GM12878 (cell line): ENCODE data around the gene MCFD2. TPM values are rescaled to one million over a fixed set of nuclear protein-coding genes. Genes with fewer than 3 reads are reported as not detected.

Experiments
- ATAC-seq: fragments of 200-7000 bp; cut with Tn5 transposase; 3 replicates; pipeline ENCODE4 v1.9.1; 2020; ENCODE audit warnings: mild to moderate bottlenecking, moderate library complexity
- BruUV-seq: library from RNA; stranded (reverse); fragments of 400-500 nt; replicated peaks from 2 replicates; lab custom pipeline; 2021; lab: Mats Ljungman, UMichigan
- CTCF ChIA-PET: fragments of 300-600 bp; sonication (Branson Sonifier 250); formaldehyde crosslinking; extraction: SDS; loops from one replicate; lab custom pipeline; 2021; ENCODE audit warnings: inconsistent platforms; lab: Yijun Ruan, JAX
- POLR2A ChIA-PET: fragments of 350-600 bp; formaldehyde crosslinking; extraction: SDS; loops from one replicate; lab custom pipeline; 2021; ENCODE audit warnings: inconsistent platforms; lab: Charles Lee
- RAD21 ChIA-PET: fragments of 300-600 bp; sonication (Branson Sonifier 250); formaldehyde crosslinking; loops from one replicate; lab custom pipeline; 2023; ENCODE audit warnings: antibody characterized with exemption; ENCODE audit not compliant: unreplicated experiment; lab: Charles Lee
- SMC1A ChIA-PET: fragments of 300-600 bp; sonication (Branson Sonifier 250); formaldehyde crosslinking; loops from one replicate; lab custom pipeline; 2023; ENCODE audit not compliant: unreplicated experiment, uncharacterized antibody; lab: Charles Lee
- DNase-seq: peaks from one replicate; pipeline ENCODE4 v3.0.0-alpha.2; 2011; ENCODE audit warnings: low read depth, low spot score
- FAIRE-seq: peaks from 3 replicates; lab custom pipeline; 2011; peaks lifted over from hg19 to GRCh38; lab: Jason Lieb, UNC
- H2AFZ ChIP-seq: 2 replicates; pipeline ENCODE4 v1.6.0; 2011; ENCODE audit warnings: low read depth, low read length, control low read depth; ENCODE audit not compliant: control insufficient read depth
- H3K27ac ChIP-seq: 2 replicates; pipeline ENCODE4 v1.5.1; 2011; ENCODE audit warnings: control low read depth; ENCODE audit not compliant: control insufficient read depth, insufficient read depth
- H3K27me3 ChIP-seq, 2 experiments: replicated peaks in 1 of 2; 2 replicates each; pipeline versions ENCODE4 v1.6.0 to v1.6.1; 2011; ENCODE audit warnings: low read length in 1 of 2; ENCODE audit not compliant: control insufficient read depth in 2 of 2, insufficient read depth in 2 of 2
- H3K36me3 ChIP-seq, 2 experiments: 2 replicates each; pipeline ENCODE4 v1.5.1; 2011; ENCODE audit warnings: low read length in 1 of 2; ENCODE audit not compliant: control insufficient read depth in 2 of 2, insufficient read depth in 2 of 2
- H3K4me1 ChIP-seq: 2 replicates; pipeline ENCODE4 v1.6.1; 2011; ENCODE audit warnings: mild to moderate bottlenecking, low read length, moderate library complexity, mixed read lengths; ENCODE audit not compliant: control insufficient read depth, insufficient read depth
- H3K4me2 ChIP-seq: 2 replicates; pipeline ENCODE4 v1.6.0; 2011; ENCODE audit warnings: control low read depth; ENCODE audit not compliant: control insufficient read depth, insufficient read depth
- H3K4me3 ChIP-seq: fragments of 200-600 bp; sonication (generic); 2 replicates; pipeline ENCODE4 v1.5.1; 2016
- H3K79me2 ChIP-seq: 2 replicates; pipeline ENCODE4 v1.6.0; 2011; ENCODE audit warnings: low read length; ENCODE audit not compliant: control insufficient read depth, insufficient read depth
- H3K9ac ChIP-seq: 2 replicates; pipeline ENCODE4 v1.8.0; 2011; ENCODE audit warnings: low read length, control low read depth, mixed read lengths; ENCODE audit not compliant: control insufficient read depth, insufficient read depth
- H3K9me3 ChIP-seq: replicated peaks from 3 replicates; pipeline ENCODE4 v1.5.1; 2011; ENCODE audit warnings: mild to moderate bottlenecking, low read length; ENCODE audit not compliant: control insufficient read depth, insufficient read depth
- H4K20me1 ChIP-seq: 2 replicates; pipeline ENCODE4 v1.6.0; 2011; ENCODE audit not compliant: control insufficient read depth, insufficient read depth
- CHD1 ChIP-seq: IDR thresholded peaks from 2 replicates; pipeline ENCODE4 v1.6.1; 2012; ENCODE audit warnings: low read depth, low read length, improper control_type of control experiment
- SUPT20H ChIP-seq: IDR thresholded peaks from 2 replicates; pipeline ENCODE4 v1.6.1; 2011; ENCODE audit warnings: low read depth, mild to moderate bottlenecking, low read length, moderate library complexity, borderline replicate concordance; ENCODE audit not compliant: control insufficient read depth
- WGBS: methylation state at CpG from one replicate; pipeline ENCODE4 v1.1.6; 2016; ENCODE audit warnings: low lambda C conversion rate; ENCODE audit not compliant: insufficient replicate concordance, insufficient coverage; ENCODE audit errors: missing lambda C conversion rate; 5-methylcytosine and 5-hydroxymethylcytosine counted together
- in situ Hi-C: fragments of 300-500 bp; cut with MboI; formaldehyde crosslinking; loops from 9 replicates; pipeline ENCODE4 v1.14.3; 2018; ENCODE audit warnings: mixed read lengths
- intact Hi-C: fragments of 100-400 bp; cut with micrococcal nuclease; formaldehyde crosslinking; loops from one replicate; pipeline ENCODE4 v1.14.2; 2022; ENCODE audit not compliant: unreplicated experiment
- polyA plus RNA-seq, 11 experiments: library from polyadenylated mRNA; depleted of rRNA in 4 of 11; unstranded in 6 of 11; stranded (reverse) in 5 of 11; fragments of >200 nt; fragmentation: Nextera tagmentation in 4 of 11; fragmentation: Illumina TruSeq in 1 of 11; extraction: Ambion mirVana in 4 of 11; extraction: Trizol in 1 of 11; gene quantifications; 1 replicate in 1 of 11; 2 replicates in 10 of 11; pipeline versions ENCODE4 v1.2.1 to v1.2.3, GENCODE V29; 2011 to 2016; ENCODE audit warnings: inconsistent platforms in 2 of 11, missing spikeins in 2 of 11, low read depth in 1 of 11
- total RNA-seq, 4 experiments: library from RNA; depleted of rRNA in 3 of 4; stranded (reverse); fragments of >200 nt in 3 of 4; fragmentation: Illumina TruSeq in 1 of 4; extraction: Trizol in 1 of 4; gene quantifications; 2 replicates each; pipeline versions ENCODE4 v1.2.1 to v1.2.3, GENCODE V29; 2013 to 2021
- TF ChIP-seq, protein P1 (sequence below): fragments of 450-650 bp; formaldehyde crosslinking; IDR thresholded peaks from 2 replicates; pipeline ENCODE4 v1.5.0; 2022; ENCODE audit warnings: mild to moderate bottlenecking, missing genetic modification characterization
- TF ChIP-seq, protein P2 (sequence below): IDR thresholded peaks from 2 replicates; pipeline ENCODE4 v1.6.1; 2011; ENCODE audit warnings: low read depth, low read length, improper control_type of control experiment, borderline replicate concordance

MCFD2 gene
- total and polyA plus RNA-seq, 10 of the 15 experiments (the other 5 are each of a cell fraction or from before 2014, with no cell fraction given) = 35.0 to 57.3 (median 40.3) TPM

DNA sequence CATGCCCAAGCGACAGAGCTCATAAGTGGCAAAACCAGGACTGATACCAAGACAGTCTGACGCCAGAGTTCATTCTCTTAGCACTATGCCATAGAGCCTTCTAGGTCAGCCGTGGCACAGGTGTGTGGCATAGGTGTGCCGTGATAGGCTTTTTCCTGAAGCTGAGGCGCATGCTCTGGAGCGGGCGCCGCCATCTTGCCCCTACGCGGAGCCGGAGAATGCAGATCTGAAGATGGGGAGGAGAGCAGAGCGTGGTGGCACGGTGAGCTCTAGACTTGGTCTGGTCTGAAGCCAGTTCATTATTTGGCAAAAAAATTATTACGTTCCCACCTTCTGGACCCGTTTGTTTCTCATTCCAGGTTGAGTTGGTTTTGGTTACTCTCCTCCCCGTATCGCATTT lies 16.6 kb downstream of the MCFD2 start:
- Histone ChIP-seq H3K4me2 (no peak overlapping the region), H2AFZ (no peak overlapping the region), H4K20me1 (no peaks in the 10 kb centered on the region), H3K27ac (no peak overlapping the region), H3K36me3 (no peaks in the 10 kb centered on the region), H3K4me1 (no peaks in the 10 kb centered on the region), H3K27me3 (no peaks in the 10 kb centered on the region), H3K9me3 (no peaks in the 10 kb centered on the region), H3K4me3 (no peak overlapping the region), H3K9ac (no peak overlapping the region), H3K79me2 (no peaks in the 10 kb centered on the region)
- intact Hi-C loops = no loop called here
- ChIA-PET POLR2A (no interaction called here), RAD21 (interaction anchor here (1.0 kb wide), 1 partner anchor 424 kb away, joined by 3 read pairs; no protein-coding TSS in a partner anchor), CTCF (no interaction called here), SMC1A (no interaction called here)
- WGBS = 90% methylated on average over 17 of the region's 17 CpGs
- in situ Hi-C loops = no loop called here
- FAIRE-seq (no peak), ATAC-seq (no peak), DNase-seq (no peak)
- TF ChIP-seq, protein P1, sequence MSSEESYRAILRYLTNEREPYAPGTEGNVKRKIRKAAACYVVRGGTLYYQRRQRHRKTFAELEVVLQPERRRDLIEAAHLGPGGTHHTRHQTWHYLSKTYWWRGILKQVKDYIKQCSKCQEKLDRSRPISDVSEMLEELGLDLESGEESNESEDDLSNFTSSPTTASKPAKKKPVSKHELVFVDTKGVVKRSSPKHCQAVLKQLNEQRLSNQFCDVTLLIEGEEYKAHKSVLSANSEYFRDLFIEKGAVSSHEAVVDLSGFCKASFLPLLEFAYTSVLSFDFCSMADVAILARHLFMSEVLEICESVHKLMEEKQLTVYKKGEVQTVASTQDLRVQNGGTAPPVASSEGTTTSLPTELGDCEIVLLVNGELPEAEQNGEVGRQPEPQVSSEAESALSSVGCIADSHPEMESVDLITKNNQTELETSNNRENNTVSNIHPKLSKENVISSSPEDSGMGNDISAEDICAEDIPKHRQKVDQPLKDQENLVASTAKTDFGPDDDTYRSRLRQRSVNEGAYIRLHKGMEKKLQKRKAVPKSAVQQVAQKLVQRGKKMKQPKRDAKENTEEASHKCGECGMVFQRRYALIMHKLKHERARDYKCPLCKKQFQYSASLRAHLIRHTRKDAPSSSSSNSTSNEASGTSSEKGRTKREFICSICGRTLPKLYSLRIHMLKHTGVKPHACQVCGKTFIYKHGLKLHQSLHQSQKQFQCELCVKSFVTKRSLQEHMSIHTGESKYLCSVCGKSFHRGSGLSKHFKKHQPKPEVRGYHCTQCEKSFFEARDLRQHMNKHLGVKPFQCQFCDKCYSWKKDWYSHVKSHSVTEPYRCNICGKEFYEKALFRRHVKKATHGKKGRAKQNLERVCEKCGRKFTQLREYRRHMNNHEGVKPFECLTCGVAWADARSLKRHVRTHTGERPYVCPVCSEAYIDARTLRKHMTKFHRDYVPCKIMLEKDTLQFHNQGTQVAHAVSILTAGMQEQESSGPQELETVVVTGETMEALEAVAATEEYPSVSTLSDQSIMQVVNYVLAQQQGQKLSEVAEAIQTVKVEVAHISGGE (CRISPR knock-in tag) = no peak
- no peak for TF ChIP-seq SUPT20H
- no peak for TF ChIP-seq CHD1
- TF ChIP-seq, protein P2, sequence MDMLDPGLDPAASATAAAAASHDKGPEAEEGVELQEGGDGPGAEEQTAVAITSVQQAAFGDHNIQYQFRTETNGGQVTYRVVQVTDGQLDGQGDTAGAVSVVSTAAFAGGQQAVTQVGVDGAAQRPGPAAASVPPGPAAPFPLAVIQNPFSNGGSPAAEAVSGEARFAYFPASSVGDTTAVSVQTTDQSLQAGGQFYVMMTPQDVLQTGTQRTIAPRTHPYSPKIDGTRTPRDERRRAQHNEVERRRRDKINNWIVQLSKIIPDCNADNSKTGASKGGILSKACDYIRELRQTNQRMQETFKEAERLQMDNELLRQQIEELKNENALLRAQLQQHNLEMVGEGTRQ = no peak
- BruUV-seq = no TSS peak
